ENCODE results near the gene CADM2. TPM values are rescaled to one million over a fixed set of nuclear protein-coding genes. Genes with fewer than 3 reads are reported as not detected.

Gene CADM2
- total RNA-seq, 1 experiment from 2014 or later, result not detected

DNA sequence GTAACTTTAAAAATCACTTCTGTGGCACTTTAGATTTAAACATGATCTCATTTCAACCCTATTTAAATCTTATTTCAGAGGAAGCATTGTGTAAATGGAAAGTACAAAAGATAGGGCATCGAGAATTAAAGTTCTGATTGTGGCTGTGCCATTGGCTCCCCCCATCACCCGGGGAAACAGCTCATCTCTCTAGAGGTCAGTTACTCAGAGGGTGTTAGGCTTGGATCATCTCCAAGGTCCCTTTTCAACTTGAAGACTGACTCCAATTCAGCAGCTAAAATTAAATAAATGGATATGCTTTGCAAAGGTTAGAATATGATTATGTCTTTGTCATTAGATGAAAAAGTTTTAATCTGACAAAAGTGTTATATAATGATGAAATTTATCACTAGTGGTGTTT lies 20.1 kb downstream of the CADM2 start:
- no peak for DNase-seq (ENCODE audit: low read depth)
- in situ Hi-C loops (cut with HindIII; ENCODE audit: low pct_unique_long_range_greater_than_20kb, low sequenced_read_pairs), result no loop called here

DNA sequence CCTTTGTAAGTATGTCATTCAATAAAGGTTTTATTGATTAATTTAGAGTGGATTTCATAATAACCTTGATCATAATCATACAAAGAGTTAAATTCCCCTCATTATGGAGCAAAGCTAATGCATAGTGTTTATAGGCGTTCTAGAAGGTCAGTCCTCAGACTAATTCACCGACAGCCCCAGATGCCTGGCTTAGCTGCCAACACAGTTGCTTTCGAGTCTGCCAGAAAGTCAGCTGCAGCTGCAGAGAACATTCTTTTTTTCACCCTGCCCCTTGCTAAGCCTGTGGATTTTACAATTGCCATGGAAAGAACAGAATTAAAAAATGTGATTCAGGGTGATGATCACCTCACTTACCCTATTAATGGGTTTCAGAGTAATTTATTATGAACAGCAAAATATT lies 21.2 kb downstream of the CADM2 start:
- in situ Hi-C loops (cut with HindIII; ENCODE audit: low pct_unique_long_range_greater_than_20kb, low sequenced_read_pairs), result no loop called here
- DNase-seq (ENCODE audit: low read depth), result no peak

DNA sequence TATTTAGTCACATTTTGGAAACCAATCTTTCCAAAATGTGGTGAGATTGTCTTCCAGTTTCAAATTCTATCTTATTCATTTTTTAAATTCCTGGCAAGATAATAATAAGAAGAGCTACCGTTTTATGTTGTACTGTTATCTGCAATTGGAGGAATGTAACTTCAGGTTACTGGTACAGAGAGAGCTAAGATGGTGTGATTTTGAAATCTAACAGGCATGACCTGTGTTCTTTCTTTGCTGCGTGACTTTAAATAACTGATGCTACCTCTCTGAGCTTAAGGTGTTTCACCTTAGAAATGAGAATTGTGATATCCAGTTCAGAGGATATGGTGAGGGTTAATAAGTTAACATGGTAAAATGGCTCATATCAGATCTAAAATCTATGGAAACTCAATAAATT lies 21.7 kb downstream of the CADM2 start:
- in situ Hi-C loops (cut with HindIII; ENCODE audit: low pct_unique_long_range_greater_than_20kb, low sequenced_read_pairs), result no loop called here
- DNase-seq (ENCODE audit: low read depth), result no peak

DNA sequence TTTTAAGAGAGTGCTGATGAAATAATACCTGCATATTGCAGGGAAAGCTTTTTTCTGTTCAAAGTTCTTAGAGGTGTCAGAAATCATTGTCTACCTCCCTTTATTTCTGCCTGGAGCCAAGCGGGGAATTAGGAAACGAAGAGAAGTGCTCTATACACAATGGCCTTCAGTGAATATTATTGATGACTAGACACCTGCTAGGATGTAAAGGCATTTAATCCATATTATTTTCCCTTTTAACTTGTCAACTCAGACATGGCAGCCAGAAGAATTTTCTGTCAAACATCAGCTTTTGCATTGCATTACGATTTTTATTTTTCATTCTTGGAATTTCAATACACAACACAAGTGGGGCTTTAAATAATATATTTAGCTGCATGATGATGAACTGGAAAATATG lies 24.7 kb downstream of the CADM2 start:
- DNase-seq (ENCODE audit: low read depth), result no peak
- in situ Hi-C loops (cut with HindIII; ENCODE audit: low pct_unique_long_range_greater_than_20kb, low sequenced_read_pairs), result no loop called here

DNA sequence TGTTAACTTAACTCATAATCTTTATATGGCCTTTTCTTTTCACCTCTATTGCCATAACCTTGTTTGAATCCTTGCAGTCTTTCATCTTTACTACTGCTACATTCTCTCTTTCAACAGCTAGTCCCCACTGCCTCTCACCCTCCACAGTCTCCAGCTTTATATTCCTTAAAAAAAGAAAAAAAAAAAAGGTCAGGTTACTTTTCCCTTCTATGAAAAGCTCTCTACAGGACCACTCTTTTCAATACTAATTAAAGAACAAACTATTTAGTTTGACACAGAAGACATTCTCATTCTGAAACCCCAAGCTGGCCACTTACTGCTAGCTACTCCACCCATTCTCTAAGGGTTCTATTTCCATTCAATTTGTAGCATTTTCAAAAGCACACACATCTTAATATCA lies 25.6 kb downstream of the CADM2 start:
- in situ Hi-C loops (cut with HindIII; ENCODE audit: low pct_unique_long_range_greater_than_20kb, low sequenced_read_pairs), result no loop called here

DNA sequence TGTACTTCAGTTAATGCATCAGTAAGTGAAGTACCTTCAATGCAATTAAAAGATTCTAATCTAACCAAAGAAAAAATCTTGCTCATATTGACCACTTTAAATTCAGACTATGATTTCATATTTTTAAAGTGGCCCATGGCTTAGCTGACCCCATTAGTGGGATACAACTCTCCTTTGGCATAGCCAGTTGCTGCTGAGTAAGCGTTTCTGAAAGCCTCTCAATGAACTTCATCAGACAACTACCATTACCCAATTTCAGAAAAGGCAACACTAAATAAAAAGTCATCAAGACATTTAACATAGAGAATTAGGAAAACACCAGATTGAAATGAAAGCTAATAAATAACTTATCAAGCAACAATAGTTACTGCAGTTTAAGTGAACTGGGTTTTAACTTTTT lies 27.0 kb downstream of the CADM2 start:
- DNase-seq (ENCODE audit: low read depth), result no peak
- in situ Hi-C loops (cut with HindIII; ENCODE audit: low pct_unique_long_range_greater_than_20kb, low sequenced_read_pairs), result no loop called here

More for the DNA sequence above, 25.6 kb downstream of the CADM2 start:
- no peak for DNase-seq (ENCODE audit: low read depth)

DNA sequence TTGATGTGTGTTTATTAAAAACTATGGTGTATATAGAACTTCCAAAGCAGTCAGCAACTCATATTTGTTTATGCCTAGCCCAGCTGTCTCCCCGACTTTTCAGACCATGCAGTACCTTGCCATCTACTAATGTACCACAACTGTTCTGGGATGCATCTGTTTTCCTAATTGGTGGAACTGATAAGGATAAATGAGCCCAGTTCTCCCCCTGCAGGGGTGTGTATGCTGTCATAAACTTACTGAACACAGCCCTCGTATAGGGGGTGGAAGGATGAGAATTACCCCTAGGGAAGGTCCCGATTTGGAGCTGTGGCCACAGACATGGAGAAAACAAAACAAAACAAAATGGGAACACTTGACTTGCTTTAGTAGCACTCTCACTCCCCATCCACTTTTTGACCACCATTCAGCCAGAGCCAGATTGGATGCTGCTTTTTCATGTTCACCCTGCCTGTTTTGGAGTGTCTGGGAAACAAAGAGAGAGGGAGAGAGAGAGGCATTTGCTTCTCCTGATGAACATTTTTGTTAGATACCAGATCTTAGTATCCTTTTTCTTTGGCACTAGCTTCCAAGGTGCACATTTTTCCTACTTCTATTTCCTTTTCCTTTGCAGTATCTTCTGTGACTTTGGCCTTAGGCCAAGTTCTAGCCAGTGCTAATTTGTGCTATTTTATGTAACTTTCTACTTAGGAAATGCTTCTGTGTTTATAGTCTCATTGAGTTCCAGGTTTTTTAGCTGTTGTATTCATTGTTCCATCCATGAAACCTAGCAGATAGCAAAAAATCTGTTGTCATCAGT lies 29.1 kb downstream of the CADM2 start:
- DNase-seq (ENCODE audit: low read depth), result no peak
- in situ Hi-C loops (cut with HindIII; ENCODE audit: low pct_unique_long_range_greater_than_20kb, low sequenced_read_pairs), result no loop called here

DNA sequence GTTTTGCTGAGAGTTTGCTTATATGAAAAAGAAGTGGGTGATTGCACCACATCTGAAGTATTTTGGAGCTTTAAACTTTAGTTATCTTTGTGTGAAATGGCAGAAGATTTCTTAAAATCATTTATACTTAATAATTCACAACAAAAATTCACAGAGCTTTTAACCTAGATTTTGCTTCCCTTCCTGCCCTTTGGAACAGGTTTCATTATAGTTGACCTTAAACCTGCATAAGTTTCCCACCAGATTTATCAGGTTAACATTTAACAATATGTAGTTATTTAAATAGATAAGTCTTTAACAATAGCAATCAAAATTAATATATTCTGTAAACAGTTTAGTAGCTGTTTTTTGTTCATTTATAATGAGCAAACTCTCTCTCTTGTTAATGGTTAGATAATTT lies 30.3 kb downstream of the CADM2 start:
- in situ Hi-C loops (cut with HindIII; ENCODE audit: low pct_unique_long_range_greater_than_20kb, low sequenced_read_pairs), result no loop called here
- DNase-seq (ENCODE audit: low read depth), result no peak

DNA sequence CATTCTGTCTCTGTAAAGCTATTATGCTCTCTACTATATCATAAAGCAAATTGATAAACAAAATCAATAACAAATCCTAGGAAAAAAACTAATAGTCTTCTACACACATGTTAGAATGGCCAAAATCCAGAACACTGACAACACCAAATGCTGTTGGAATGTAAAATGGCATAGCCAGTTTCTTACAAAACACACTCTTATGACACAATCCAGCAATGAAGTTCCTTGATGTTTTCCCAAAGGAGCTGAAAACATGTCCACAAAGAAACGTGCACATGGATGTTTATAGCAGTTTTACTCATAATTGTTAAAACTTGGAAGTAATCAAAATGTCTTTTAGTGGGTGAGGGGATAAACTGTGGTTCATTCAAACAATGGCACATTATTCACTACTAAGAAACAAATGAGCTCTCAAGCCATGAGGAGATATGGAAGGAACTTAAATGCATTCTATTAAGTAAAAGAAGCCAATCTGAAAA lies 32.7 kb downstream of the CADM2 start:
- no peak for DNase-seq (ENCODE audit: low read depth)
- in situ Hi-C loops (cut with HindIII; ENCODE audit: low pct_unique_long_range_greater_than_20kb, low sequenced_read_pairs), result no loop called here

DNA sequence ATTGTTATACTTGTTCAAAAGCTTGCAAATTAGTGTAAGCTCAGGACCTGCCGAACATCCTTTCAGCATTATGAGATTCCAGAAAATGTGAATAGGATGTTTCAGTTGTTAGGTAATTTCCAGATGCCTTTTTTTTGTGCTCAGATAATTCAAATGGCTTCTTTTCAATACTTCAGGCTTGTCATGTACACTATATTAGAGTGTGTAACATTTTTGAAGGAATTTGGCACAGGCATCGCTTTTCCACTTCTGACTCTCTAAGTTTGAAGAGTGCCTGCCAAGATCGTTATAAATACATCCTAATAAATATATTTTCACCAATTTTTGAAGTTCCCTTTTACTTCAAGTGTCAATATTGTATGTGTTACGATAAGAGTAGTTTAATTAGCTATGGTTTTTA lies 35.2 kb downstream of the CADM2 start:
- no peak for DNase-seq (ENCODE audit: low read depth)
- in situ Hi-C loops (cut with HindIII; ENCODE audit: low pct_unique_long_range_greater_than_20kb, low sequenced_read_pairs), result no loop called here

DNA sequence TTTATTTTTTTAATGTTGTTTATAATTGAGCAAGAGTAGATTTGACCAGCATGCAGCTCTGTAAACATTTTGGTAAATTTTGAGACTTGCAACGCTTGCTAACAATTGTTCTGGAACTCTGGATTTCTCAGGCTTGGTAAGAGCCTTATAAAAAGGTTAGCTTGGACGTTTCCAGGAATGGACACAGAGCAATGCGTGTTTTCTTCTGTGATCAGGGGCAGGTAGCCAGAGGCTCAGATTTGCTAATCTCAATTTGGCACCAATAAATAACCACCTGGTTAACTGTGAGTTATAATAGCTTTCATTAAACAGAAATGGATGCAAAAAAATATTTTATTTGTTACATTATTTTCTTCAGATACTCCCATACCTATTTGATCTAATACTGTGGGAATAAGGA lies 39.8 kb downstream of the CADM2 start:
- in situ Hi-C loops (cut with HindIII; ENCODE audit: low pct_unique_long_range_greater_than_20kb, low sequenced_read_pairs), result no loop called here
- DNase-seq (ENCODE audit: low read depth), result no peak

DNA sequence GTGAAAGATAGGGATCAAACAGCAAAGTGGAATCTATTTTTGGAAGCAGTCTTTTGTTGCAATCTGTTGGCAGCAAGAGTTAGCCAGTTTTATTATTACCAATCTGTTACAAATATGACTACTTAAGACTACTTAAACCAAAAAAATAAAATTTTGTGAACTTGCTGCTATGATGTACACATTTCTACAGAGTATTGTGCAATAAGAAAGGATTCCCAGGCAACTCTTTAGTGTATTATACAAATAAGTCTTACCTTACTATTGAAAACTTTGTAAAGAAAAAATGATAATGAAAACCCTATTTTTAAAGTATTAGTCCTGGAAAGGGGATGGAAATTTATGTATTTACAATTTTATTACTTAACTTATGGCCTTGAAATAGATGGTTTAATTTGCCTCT lies 44.7 kb downstream of the CADM2 start:
- in situ Hi-C loops (cut with HindIII; ENCODE audit: low pct_unique_long_range_greater_than_20kb, low sequenced_read_pairs), result no loop called here
- DNase-seq (ENCODE audit: low read depth), result no peak

DNA sequence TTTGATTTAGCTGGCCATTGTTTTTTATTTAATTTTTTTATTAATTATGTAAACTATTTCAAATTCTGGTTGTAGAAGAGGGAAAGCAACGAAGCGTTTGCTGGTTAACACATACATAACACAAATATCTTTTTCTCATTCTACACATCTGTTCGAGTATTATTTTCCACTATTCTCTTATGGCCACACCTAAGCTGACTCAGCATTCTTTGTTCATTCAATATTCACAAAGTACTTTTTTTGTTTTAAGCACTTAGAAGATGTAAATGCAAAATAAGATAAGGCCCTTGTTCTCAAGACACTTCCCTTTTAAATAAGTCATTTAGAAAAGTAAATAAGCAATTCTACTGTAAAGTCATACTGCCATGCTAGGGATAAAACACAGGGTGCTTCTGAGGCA lies 45.4 kb downstream of the CADM2 start:
- in situ Hi-C loops (cut with HindIII; ENCODE audit: low pct_unique_long_range_greater_than_20kb, low sequenced_read_pairs), result no loop called here
- no peak for DNase-seq (ENCODE audit: low read depth)

DNA sequence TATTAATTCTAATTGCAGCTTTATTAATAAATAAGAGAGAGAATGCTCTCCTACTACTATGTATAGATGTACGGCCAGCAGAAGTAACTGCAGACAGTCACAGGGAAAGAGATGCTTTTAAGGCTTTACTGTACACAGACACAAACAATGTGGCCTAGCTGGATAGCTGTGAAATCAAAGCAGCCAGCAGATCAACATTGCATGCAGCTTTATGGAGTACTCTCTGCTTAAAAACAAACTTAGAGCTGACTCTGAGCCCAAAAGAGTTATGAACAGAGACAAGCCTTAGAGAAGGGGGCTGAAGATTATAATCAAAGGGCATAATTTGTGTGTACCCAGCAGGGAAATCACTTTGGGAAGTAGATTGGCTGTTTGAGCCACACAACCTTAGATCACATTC lies 47.2 kb downstream of the CADM2 start:
- no peak for DNase-seq (ENCODE audit: low read depth)
- in situ Hi-C loops (cut with HindIII; ENCODE audit: low pct_unique_long_range_greater_than_20kb, low sequenced_read_pairs), result no loop called here

DNA sequence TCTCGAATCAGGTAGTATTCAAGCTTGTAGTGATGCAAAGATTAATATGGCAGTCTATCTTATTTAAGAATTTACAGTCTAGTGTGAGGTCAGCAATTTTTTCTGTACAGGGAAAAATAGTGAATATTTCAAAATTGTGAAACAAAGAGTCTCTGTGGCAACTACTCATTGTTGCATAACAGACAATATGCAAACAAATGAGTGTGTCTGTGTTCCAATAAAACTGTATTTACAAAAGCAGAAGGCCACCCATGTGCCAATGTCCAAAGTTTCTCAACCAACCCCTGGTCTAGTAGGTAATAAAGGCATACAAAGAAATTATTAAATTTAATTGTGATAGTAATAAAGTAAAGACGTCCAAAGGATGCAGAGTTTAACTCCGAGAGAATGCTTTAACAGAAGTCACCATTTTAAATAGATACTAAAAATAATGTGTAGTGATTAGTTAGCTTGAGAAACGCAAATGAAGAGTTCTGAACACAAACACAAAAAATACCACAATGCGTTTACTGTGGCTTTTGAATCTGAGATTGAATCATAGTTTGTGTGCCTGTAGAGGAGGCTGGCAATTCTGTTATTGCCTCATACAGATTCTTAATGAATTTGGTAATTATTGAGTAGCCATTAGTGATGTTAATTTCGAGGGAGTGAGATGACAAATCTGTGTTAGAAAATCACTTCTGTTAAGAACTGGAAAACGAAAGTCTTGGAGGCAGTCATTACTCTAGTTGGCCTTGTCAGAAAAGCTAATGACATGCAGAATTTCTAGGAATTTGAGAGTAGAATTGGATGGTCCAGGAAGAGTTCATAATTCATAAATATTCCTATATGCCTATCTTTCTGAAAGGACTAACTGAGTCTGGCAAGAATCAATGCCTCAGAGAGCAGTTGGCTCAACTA lies 48.7 kb downstream of the CADM2 start:
- in situ Hi-C loops (cut with HindIII; ENCODE audit: low pct_unique_long_range_greater_than_20kb, low sequenced_read_pairs), result no loop called here
- DNase-seq (ENCODE audit: low read depth), result no peak

DNA sequence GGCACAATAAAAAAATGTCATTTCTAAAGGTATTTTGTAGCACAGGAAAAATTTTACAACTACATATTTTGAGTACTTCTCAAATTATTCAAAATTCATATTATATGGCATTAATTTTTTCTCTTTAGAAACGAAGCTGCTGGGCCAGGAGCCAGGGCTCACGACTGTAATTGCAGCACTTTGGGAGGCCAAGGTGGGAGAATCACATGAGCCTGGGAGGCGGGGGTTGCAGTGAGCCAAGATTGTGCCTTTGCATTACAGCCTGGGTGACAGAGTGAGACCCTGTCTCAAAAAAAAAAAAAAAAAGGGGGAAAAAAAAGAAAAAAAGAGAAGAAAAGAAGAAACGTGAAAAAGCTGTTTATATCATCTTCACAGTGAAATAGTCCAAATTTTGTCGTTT lies 62.0 kb downstream of the CADM2 start:
- in situ Hi-C loops (cut with HindIII; ENCODE audit: low pct_unique_long_range_greater_than_20kb, low sequenced_read_pairs), result no loop called here
- DNase-seq (ENCODE audit: low read depth), result no peak

DNA sequence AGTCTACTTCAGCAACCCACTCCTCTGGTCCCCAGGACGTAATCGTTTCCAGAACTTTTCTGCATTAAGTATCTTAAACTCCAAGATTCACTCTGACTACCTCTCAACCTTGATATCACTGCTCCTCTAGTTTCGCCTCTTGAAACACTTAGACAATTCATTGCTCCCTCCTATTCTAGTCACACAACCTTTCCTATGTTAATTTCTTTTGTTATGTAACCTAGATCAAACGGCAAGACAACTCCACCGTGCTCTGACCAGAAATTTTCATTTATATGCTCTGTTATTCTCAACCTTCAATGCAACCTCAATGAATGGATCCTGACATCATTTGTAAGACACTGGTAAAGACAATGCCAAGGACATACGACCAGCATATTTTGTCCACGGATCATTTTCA lies 71.3 kb downstream of the CADM2 start:
- no peak for DNase-seq (ENCODE audit: low read depth)
- in situ Hi-C loops (cut with HindIII; ENCODE audit: low pct_unique_long_range_greater_than_20kb, low sequenced_read_pairs), result no loop called here

DNA sequence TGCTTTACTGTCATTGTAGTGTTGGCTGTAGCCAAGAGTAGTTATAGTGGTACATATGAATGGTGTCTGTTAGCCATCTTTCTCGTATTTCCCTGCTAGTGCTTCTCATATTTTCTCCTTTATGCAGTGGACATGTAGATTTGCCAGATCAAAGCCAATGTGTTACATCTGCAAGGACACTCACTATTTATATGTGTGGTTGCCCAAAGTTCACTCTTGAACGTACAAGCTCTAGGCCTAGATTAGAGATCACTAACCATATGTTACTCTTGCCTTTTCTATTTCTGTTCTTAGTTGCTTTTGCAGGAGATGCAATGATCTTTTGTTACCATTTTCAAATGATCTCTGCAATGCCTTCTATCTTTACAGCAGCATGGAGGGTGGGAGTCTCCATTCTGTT lies 78.4 kb downstream of the CADM2 start:
- in situ Hi-C loops (cut with HindIII; ENCODE audit: low pct_unique_long_range_greater_than_20kb, low sequenced_read_pairs), result no loop called here
- DNase-seq (ENCODE audit: low read depth), result no peak

DNA sequence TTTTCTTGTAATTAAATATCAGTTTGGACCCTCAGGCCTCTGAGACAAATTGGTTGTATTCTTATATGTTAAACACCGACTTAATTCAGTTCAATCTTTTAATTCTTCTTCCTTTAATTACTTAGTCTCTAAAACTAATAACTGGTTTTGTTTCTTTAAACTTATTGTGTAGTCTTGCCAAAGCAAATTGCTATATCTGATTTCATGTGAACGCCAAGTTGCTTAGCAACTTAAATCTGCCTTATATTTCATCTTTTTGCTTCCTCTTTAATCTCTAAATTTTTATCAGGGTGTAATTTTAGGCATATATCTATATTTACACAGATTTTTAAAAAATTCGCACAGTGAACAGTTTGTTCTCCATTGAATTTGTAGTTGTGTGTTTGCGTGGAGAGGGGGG lies 82.2 kb downstream of the CADM2 start:
- no peak for DNase-seq (ENCODE audit: low read depth)
- in situ Hi-C loops (cut with HindIII; ENCODE audit: low pct_unique_long_range_greater_than_20kb, low sequenced_read_pairs), result no loop called here
